GM21423 (cell line): Measurements from ENCODE around the gene ABCC1.

ENCODE experiments used
- ATAC-seq: cut with Tn5 transposase; IDR thresholded peaks from one replicate; pipeline ENCODE4 v1.9.1; 2021; ENCODE audit warnings: mild to moderate bottlenecking, moderate library complexity; ENCODE audit not compliant: unreplicated experiment

The ABCC1 gene

GRCh38 chr16:15988268-15989013, 39.0 kb downstream of the ABCC1 start:
- ATAC-seq: no peak

GRCh38 chr16:15990902-15991301, 41.5 kb downstream of the ABCC1 start:
- ATAC-seq: no peak

- no peak for ATAC-seq
These were observed 43.7 kb downstream of the ABCC1 start for GRCh38 chr16:15993128-15993527.

- no peak for ATAC-seq
These were observed 44.1 kb downstream of the ABCC1 start for GRCh38 chr16:15993541-15993940.

DNA sequence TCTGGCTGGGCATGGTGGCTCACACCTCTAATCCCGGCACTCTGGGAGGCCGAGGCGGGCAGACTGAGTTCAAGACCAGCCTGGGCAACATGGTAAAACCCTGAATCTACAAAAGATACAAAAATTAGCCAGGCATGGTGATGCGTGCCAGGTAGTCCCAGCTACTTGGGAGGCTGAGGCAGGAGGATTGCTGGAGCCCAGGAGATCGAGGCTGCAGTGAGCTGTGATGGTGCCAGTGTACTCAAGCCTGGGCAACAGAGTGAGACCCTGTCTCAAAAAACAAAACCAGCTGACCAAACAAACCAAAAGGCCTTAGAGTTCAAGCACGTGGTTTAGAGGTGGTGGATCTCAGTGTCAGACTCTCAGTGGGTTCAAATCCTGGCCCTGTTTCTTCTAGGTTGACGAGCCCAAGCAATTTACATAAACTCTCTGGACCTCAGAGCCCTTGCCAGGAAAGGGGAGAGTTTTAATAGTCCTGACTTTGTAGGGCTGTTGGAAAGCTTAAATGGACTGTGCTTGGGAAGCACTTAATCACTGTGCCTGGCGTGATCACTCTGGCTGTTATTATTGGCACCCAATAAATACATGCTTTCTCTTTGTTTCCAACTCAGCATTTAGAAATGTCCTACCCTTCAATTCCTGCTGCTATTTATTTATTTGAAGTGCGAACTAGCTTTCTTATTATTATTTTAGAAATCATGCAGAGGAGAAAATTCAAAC, 44.7 kb downstream of the ABCC1 start:
- ATAC-seq: no peak

DNA sequence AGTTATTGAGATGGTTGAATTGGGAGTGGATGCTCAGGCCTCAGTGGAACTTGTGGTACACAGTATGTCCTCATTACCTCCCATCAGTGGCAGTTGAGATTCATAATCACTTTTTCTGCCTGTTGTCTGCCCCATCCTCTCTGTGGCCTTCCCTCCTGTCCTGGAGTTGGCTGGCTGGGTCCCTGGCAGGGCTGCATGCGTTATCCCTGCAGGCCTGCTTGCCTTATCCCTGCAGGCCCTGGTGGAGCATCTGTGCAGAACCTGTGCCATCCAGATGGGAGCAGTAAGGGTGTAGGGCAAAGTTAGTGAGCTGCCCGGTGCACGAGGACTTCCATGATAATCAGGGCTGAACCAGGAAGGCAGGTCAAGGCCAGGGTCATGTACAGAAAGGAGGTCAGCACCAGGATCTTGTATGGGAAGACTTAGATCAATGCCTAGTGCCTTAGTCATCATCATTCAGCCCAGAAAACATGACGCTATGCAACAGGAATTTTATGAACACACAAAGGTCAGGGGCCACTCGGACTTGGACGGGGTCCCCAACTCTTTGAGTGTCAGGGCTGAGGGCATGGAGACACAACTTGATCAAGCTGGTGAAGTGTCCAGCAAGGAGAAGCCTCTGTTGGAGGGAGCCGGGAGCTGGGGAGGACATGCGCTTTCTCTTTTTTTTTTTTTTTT, 47.2 kb downstream of the ABCC1 start:
- ATAC-seq: no peak

- ATAC-seq: no peak
These were observed 51.3 kb downstream of the ABCC1 start for GRCh38 chr16:16000685-16001084.

- no peak for ATAC-seq
These were observed 52.3 kb downstream of the ABCC1 start for GRCh38 chr16:16001596-16002255.

DNA sequence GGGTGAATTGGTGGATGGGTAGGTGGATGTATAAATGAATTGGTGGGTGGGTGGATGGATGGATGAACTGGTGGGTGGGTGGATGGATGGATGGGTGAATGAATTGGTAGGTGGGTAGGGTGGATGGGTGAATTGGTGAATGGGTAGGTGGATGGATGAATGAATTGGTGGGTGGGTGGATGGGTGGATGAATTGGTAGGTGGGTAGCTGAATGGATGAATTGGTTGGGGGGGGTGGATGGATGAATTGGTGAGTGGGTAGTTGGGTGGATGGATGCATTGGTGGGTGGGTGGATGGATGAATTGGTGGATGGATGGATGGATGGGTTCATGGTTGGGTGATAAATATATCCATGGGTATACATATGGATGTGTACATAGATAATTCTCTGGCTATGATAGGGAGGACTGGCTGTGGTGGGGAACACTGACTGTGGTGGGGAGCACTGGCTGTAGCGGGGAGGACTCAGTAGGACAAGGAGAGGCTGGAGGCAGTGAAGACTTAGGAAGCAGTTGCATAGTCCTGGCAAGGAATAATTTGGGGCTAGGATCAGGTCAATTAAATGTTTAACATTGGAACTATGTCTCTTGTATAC, 54.4 kb downstream of the ABCC1 start:
- no peak for ATAC-seq

- ATAC-seq: no peak
These were observed 54.9 kb downstream of the ABCC1 start for GRCh38 chr16:16004314-16004749.

DNA sequence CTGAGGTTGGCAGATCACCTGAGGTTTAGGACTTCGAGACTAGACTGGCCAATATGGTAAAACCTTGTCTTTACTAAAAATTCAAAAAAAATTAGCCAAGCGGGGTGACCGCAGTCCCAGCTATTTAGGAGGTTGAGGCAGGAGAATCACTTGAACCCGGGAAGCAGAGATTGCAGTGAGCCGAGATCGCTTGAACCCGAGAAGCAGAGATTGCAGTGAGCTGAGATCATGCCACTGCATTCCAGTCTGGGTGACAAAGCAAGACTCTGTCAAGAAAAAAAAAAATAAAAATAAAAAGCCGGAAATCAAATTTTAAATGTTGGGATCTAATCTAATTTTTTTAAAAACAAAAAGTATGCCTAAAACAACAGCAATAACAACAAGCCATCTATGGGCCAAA, 56.3 kb downstream of the ABCC1 start:
- no peak for ATAC-seq

- no peak for ATAC-seq
These were observed 57.2 kb downstream of the ABCC1 start for GRCh38 chr16:16006650-16007049.

- ATAC-seq: peak; percentile 74
These were observed 58.3 kb downstream of the ABCC1 start for GRCh38 chr16:16007743-16008111.

- ATAC-seq: no peak
These were observed 59.2 kb downstream of the ABCC1 start for GRCh38 chr16:16008666-16009065.

GRCh38 chr16:16009401-16009800, 60.0 kb downstream of the ABCC1 start:
- ATAC-seq: no peak

DNA sequence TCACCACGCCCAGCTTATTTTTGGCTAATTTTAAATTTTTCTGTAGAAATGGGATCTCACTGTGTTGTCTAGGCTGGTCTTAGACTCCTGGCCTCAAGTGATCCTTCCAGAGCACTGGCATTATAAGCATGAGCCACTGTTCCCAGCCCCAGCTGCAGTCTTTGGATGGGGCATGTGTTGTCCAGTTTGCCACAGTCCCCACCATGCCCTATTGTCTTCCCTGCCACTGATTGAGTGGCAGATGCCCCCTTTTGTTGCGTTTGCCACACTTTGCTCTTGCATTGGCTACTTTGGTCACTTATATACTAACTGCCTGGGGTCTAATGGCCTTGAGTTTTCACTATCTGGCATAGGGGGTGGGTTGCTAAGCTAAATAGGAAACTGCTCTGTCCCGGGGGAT, 60.8 kb downstream of the ABCC1 start:
- no peak for ATAC-seq

GRCh38 chr16:16012144-16012543, 62.7 kb downstream of the ABCC1 start:
- no peak for ATAC-seq

DNA sequence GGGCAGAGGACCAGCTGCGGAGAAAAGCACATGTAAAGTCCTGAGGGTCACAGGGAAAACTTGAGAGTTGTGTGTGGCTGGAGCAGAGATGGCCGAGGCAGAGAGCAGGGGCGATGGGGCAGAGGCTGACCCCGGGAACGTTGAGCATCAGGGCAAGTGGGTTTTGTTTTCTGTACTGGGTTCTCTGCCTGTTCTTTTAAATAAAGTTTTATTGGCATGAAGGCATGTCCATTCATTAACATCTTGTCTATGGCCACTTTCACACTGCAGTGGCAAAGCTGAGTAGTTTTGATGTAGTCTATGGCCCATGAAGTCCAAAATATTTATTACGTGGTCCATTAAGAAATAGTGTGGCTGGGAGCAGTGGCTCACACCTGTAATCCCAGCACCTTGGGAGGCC, 64.4 kb downstream of the ABCC1 start:
- ATAC-seq: no peak

DNA sequence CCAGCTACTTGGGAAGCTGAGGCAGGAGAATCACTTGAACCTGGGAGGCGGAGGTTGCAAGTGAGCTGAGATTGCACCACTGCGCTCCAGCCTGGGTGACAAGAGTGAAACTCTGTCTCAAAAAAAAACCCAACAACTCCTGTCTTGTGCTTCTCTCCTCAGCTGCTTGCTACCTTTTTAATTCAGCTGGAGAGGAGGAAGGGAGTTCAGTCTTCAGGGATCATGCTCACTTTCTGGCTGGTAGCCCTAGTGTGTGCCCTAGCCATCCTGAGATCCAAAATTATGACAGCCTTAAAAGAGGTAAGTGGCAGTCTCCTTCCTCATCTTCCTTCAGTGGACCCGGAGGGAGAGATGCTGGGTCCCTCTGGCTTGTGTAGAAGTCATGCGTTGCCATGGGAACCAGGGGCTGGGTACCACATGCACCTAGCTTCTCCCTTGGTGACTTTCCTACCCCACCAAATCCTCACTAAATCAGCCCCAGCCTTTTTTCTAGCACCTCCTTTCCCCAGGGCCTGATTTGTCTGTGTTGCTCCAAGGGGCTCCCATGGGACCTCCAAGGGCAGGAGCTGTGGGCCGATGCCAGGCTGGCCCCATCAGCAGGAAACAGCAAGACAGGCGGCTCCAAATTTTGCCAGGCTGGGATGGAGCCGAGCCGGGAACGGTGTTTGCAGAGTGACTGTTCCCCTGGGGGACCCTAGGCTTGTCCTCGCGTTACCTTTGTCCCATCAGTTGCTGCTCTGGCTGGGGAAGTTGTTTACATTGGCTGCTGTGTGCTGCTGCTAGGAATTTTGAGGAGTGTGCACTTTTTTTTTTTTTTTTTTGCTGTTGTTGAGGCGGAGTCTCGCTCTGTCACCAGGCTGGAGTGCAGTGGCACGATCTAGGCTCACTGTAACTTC, 65.2 kb downstream of the ABCC1 start:
- no peak for ATAC-seq

DNA sequence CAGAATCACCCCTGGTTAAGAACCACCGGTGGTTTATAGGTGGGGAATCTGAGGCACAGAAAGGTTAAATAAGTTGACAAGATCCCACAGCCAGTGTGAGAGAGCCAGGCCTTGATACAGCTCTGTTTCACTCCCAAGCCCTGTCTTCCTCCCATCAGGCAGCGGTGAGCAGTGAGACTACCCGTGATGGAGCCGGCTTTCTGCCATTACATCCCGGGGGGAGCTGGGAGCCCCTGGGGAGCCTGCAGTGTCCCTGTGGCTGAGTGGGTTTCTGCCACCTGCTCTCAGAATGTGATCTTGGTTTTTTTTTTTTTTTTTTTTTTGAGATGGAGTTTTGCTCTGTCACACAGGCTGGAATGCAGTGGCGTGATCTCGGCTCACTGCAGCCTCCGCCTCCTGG, 66.4 kb downstream of the ABCC1 start:
- no peak for ATAC-seq
